ENCODE measurements around the gene GPR132. TPM values are rescaled to one million over a fixed set of nuclear protein-coding genes. Genes with fewer than 3 reads are reported as not detected.

GPR132 gene
- total and polyA plus RNA-seq, 10 donors = 5.0 to 33.7 (median 21.5) TPM

- DNase-seq = peak; percentile 72
- Histone ChIP-seq H3K9me3 (no peaks in the 10 kb centered on the region), H3K36me3 (no peaks in the 10 kb centered on the region), H3K4me3 (no peak overlapping the region), H3K27ac (peak overlapping the region in 1 of 8 donors; percentile 21), H3K4me1 (peaks cover 24 to 69% (median 54%) of the 10 kb centered on the region in 6 donors), H3K27me3 (replicated peaks in 1 of 7) (peaks cover 0 to 6% (median 0%) of the 10 kb centered on the region in 7 donors)
- intact Hi-C loops (cut with DNase I; ENCODE audit: low total_unique reads) = no loop called here
- 89 to 94% (median 92%) methylated on average over 16 to 18 of the region's 18 CpGs for WGBS, 5 donors
- TF ChIP-seq, protein P1, sequence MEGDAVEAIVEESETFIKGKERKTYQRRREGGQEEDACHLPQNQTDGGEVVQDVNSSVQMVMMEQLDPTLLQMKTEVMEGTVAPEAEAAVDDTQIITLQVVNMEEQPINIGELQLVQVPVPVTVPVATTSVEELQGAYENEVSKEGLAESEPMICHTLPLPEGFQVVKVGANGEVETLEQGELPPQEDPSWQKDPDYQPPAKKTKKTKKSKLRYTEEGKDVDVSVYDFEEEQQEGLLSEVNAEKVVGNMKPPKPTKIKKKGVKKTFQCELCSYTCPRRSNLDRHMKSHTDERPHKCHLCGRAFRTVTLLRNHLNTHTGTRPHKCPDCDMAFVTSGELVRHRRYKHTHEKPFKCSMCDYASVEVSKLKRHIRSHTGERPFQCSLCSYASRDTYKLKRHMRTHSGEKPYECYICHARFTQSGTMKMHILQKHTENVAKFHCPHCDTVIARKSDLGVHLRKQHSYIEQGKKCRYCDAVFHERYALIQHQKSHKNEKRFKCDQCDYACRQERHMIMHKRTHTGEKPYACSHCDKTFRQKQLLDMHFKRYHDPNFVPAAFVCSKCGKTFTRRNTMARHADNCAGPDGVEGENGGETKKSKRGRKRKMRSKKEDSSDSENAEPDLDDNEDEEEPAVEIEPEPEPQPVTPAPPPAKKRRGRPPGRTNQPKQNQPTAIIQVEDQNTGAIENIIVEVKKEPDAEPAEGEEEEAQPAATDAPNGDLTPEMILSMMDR (IDR thresholded peaks at IDR 0.05 in 8 of 11, conservative IDR thresholded peaks at IDR 0.05 in 3 of 11) = no peak
- TF ChIP-seq POLR2AphosphoS5 (IDR thresholded peaks at IDR 0.05) (no peak), POLR2A (IDR thresholded peaks at IDR 0.05) (no peak)
Observed at GRCh38 chr14:105073720-105074600, 8.7 kb upstream of the GPR132 start.

GRCh38 chr14:105072892-105073719 is 7.9 kb upstream of the GPR132 start:
- H3K36me3 ChIP-seq = no peaks in the 10 kb centered on the region
- H3K4me3 ChIP-seq = no peak overlapping the region
- no peaks in the 10 kb centered on the region for H3K9me3 ChIP-seq
- H3K27ac ChIP-seq = no peak overlapping the region
- peaks cover 27 to 77% (median 62%) of the 10 kb centered on the region in 6 donors for H3K4me1 ChIP-seq
- 87 to 91% (median 90%) methylated on average over 14 to 18 of the region's 18 CpGs for WGBS, 5 donors
- TF ChIP-seq POLR2AphosphoS5 (IDR thresholded peaks at IDR 0.05) (no peak), POLR2A (IDR thresholded peaks at IDR 0.05) (no peak)
- TF ChIP-seq, protein P1 (IDR thresholded peaks at IDR 0.05 in 8 of 11, conservative IDR thresholded peaks at IDR 0.05 in 3 of 11) = no peak
- intact Hi-C loops (cut with DNase I; ENCODE audit: low total_unique reads) = no loop called here
- peaks cover 0 to 6% (median 0%) of the 10 kb centered on the region in 7 donors for H3K27me3 ChIP-seq (replicated peaks in 1 of 7)
- DNase-seq = peak; percentile 57

DNA sequence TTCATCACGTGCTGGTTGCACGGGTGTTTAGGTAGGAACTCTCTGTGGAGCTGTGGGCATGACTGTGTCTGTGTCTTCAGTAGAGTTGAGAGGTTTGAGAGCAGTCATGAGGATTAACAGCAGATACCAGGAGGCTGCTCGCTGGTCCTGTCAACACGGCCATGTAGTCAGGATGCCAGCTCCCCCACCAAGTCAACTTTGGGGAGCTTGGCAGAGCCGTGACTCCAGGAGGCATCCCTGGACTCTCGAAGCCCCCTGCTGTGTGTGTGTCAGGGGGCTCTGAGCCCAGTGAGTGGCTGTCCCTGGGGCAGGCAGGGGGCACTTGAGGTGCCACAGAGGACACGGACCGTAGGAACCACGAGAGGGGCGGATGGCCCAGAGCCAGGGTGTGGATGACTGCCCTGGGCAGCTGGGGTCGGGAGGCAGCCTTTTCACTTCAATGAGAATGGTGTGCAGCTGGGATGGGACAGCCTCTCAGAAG is 7.2 kb upstream of the GPR132 start:
- WGBS, 5 donors = 79 to 88% (median 81%) methylated on average over 9 to 11 of the region's 11 CpGs
- no peak for TF ChIP-seq POLR2AphosphoS5 (IDR thresholded peaks at IDR 0.05)
- Histone ChIP-seq H3K9me3 (no peaks in the 10 kb centered on the region), H3K36me3 (no peaks in the 10 kb centered on the region), H3K4me3 (no peak overlapping the region), H3K4me1 (peaks cover 34 to 79% (median 64%) of the 10 kb centered on the region in 6 donors), H3K27me3 (replicated peaks in 1 of 7) (peaks cover 0 to 6% (median 0%) of the 10 kb centered on the region in 7 donors), H3K27ac (no peak overlapping the region)
- intact Hi-C loops (cut with DNase I; ENCODE audit: low total_unique reads) = no loop called here
- DNase-seq = peak; percentile 74

GRCh38 chr14:105071942-105072341 is 6.7 kb upstream of the GPR132 start:
- Histone ChIP-seq H3K4me1 (peaks cover 36 to 79% (median 64%) of the 10 kb centered on the region in 6 donors), H3K36me3 (no peaks in the 10 kb centered on the region), H3K9me3 (no peaks in the 10 kb centered on the region), H3K27ac (no peak overlapping the region), H3K4me3 (no peak overlapping the region), H3K27me3 (replicated peaks in 1 of 7) (peaks cover 0 to 6% (median 0%) of the 10 kb centered on the region in 7 donors)
- DNase-seq = peak; percentile 77
- intact Hi-C loops (cut with DNase I; ENCODE audit: low total_unique reads) = no loop called here
- TF ChIP-seq POLR2AphosphoS5 (IDR thresholded peaks at IDR 0.05) (no peak), POLR2A (IDR thresholded peaks at IDR 0.05) (no peak)
- TF ChIP-seq, protein P1 (IDR thresholded peaks at IDR 0.05 in 8 of 11, conservative IDR thresholded peaks at IDR 0.05 in 3 of 11) = no peak
- WGBS, 5 donors = 93 to 97% (median 94%) methylated on average over 22 to 25 of the region's 25 CpGs
